Measurements from ENCODE around the gene MEIKIN. TPM values are rescaled to one million over a fixed set of nuclear protein-coding genes. Genes with fewer than 3 reads are reported as not detected.

Gene MEIKIN
- total RNA-seq, 4 donors from 2014 or later = not detected

DNA sequence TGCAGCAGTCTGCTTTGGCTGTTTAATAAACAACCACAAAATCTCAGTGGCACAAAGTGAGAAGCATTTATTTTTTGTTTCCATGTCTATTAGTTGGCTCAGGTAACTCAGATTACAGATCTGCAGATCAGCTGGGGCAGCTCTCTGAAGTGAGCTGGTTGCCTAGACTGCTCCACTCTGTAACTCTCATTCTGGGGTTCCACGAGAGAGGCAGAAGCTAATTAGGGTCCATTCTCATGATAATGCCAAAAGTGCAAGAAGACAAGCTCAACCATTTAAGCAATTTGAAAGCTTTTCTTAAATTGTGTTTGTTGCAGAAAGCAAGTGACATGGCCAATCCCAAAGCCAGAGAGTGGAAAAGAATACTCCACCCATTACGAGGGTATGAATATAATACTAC is 13.2 kb downstream of the MEIKIN start:
- H3K27ac ChIP-seq = no peak overlapping the region
- no peaks in the 10 kb centered on the region for H3K4me1 ChIP-seq
- no peaks in the 10 kb centered on the region for H3K36me3 ChIP-seq
- no peak for DNase-seq
- TF ChIP-seq POLR2A (IDR thresholded peaks at IDR 0.05) = no peak
- TF ChIP-seq, protein P1, sequence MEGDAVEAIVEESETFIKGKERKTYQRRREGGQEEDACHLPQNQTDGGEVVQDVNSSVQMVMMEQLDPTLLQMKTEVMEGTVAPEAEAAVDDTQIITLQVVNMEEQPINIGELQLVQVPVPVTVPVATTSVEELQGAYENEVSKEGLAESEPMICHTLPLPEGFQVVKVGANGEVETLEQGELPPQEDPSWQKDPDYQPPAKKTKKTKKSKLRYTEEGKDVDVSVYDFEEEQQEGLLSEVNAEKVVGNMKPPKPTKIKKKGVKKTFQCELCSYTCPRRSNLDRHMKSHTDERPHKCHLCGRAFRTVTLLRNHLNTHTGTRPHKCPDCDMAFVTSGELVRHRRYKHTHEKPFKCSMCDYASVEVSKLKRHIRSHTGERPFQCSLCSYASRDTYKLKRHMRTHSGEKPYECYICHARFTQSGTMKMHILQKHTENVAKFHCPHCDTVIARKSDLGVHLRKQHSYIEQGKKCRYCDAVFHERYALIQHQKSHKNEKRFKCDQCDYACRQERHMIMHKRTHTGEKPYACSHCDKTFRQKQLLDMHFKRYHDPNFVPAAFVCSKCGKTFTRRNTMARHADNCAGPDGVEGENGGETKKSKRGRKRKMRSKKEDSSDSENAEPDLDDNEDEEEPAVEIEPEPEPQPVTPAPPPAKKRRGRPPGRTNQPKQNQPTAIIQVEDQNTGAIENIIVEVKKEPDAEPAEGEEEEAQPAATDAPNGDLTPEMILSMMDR (IDR thresholded peaks at IDR 0.05) = no peak
- no peak overlapping the region for H3K4me3 ChIP-seq
- intact Hi-C loops (cut with DNase I; ENCODE audit: low total_unique reads) = no loop called here
- H3K27me3 ChIP-seq = no peaks in the 10 kb centered on the region
- no peaks in the 10 kb centered on the region for H3K9me3 ChIP-seq

DNA sequence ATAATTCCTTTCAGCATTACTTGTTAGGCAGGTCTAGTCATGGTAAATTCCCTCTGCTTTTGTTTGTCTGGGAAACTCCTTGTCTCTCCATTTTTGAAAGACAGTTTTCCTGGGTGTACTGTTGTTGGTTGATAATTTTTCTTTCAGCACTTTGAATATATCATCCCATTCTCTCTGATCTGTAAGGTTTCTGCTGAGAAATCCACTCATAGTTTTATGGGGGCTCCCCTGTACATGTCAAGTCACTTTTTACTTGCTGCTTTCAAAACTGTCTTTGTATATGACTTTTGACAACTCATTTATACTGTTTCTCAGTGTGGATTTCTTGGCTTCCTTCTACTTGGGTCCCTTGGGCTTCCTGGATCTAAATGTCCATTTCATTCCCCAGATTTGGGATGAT is 16.5 kb downstream of the MEIKIN start:
- H3K27me3 ChIP-seq = no peaks in the 10 kb centered on the region
- no peaks in the 10 kb centered on the region for H3K9me3 ChIP-seq

DNA sequence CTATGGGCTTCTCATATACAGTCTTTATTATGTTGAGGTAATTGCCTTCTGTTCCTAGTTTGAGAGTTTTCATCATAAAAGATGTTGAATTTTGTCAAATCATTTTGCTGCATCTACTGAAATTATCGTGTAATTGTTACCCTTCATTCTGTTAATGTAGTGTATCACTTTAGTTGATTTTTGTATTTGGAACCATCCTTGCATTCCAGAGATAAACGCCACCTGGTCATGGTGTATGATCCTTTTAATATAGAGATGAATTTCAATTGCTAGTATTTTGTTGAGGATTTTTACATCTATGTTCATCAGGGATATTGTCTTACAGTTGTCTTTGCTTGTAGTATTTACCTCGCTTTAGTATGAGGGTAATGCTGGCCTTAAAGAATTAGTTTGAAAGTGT is 19.3 kb downstream of the MEIKIN start:
- no peaks in the 10 kb centered on the region for H3K9me3 ChIP-seq
- no peak overlapping the region for H3K27ac ChIP-seq
- TF ChIP-seq, protein P1 (IDR thresholded peaks at IDR 0.05) = no peak
- TF ChIP-seq POLR2A (IDR thresholded peaks at IDR 0.05) = no peak
- DNase-seq = no peak
- intact Hi-C loops (cut with DNase I; ENCODE audit: low total_unique reads) = no loop called here
- H3K27me3 ChIP-seq = no peaks in the 10 kb centered on the region
- H3K4me1 ChIP-seq = no peaks in the 10 kb centered on the region
- no peak overlapping the region for H3K4me3 ChIP-seq
- H3K36me3 ChIP-seq = no peaks in the 10 kb centered on the region

More for the DNA sequence above, 16.5 kb downstream of the MEIKIN start:
- TF ChIP-seq, protein P1 (IDR thresholded peaks at IDR 0.05) = no peak
- no peak for TF ChIP-seq POLR2A (IDR thresholded peaks at IDR 0.05)
- H3K4me3 ChIP-seq = no peak overlapping the region
- H3K36me3 ChIP-seq = no peaks in the 10 kb centered on the region
- no peaks in the 10 kb centered on the region for H3K4me1 ChIP-seq
- H3K27ac ChIP-seq = no peak overlapping the region
- intact Hi-C loops (cut with DNase I; ENCODE audit: low total_unique reads) = no loop called here
- DNase-seq = no peak

DNA sequence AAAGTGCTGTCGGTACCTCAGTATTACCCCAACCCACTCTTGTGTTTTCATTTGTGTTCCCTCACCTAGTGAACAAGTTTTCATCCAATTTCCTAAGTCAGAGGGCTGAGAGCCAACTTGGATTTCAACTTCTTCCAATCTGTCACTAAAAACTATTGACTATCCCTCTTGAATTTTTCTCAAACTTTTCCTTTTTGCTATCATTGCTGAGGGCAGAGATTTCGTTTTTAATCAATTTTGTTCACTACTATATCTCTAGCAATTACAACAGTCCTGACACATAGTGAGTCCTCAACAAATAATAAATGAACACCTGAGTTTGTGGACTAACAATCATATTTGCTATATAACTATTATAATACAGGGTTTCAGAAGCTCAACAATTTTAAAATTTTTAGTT is 29.0 kb downstream of the MEIKIN start:
- H3K27ac ChIP-seq = no peak overlapping the region
- DNase-seq = no peak
- no peaks in the 10 kb centered on the region for H3K4me1 ChIP-seq
- H3K27me3 ChIP-seq = no peaks in the 10 kb centered on the region
- TF ChIP-seq POLR2A (IDR thresholded peaks at IDR 0.05) = no peak
- TF ChIP-seq, protein P1 (IDR thresholded peaks at IDR 0.05) = no peak
- intact Hi-C loops (cut with DNase I; ENCODE audit: low total_unique reads) = no loop called here
- H3K9me3 ChIP-seq = no peaks in the 10 kb centered on the region
- no peaks in the 10 kb centered on the region for H3K36me3 ChIP-seq
- no peak overlapping the region for H3K4me3 ChIP-seq

DNA sequence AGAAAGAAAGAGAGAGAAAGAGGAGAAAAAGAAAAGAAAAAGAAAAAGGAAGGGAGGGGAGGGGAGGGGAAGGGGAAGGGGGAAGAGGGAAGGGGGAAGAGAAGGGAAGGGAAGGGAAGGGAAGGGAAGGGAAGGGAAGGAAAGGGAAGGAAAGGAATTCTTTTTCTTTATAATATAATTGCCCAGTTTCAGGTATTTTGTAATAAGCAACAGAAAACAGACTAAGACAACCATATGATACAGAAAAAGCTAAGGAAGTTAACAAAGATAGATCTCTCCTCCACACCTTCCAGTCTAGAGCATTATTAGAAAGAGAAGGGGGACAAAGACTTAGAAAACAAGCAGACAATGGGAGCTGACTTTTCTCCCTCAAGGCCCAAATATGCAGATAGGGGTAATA is 31.0 kb downstream of the MEIKIN start:
- TF ChIP-seq, protein P1 (IDR thresholded peaks at IDR 0.05) = no peak
- no peak for TF ChIP-seq POLR2A (IDR thresholded peaks at IDR 0.05)
- intact Hi-C loops (cut with DNase I; ENCODE audit: low total_unique reads) = no loop called here
- Histone ChIP-seq H3K36me3 (no peaks in the 10 kb centered on the region), H3K4me3 (no peak overlapping the region), H3K9me3 (no peaks in the 10 kb centered on the region), H3K27ac (no peak overlapping the region), H3K27me3 (no peaks in the 10 kb centered on the region), H3K4me1 (no peaks in the 10 kb centered on the region)
- no peak for DNase-seq

Measured in uterus (tissue), 4 donors.